ENCODE data around the gene FCHSD2.

FCHSD2 gene

GRCh38 chr11:72970557-72971118, 171.5 kb downstream of the FCHSD2 start:
- DNase-seq (ENCODE audit: low read depth in 2 of 2), result no peak

- no peak for DNase-seq (ENCODE audit: low read depth in 2 of 2)
Observed at GRCh38 chr11:72969894-72970335, 172.2 kb downstream of the FCHSD2 start.

- no peak for DNase-seq (ENCODE audit: low read depth in 2 of 2)
Observed at GRCh38 chr11:72968390-72968789, 173.7 kb downstream of the FCHSD2 start.

- no peak for DNase-seq (ENCODE audit: low read depth in 2 of 2)
Observed at GRCh38 chr11:72965672-72966071, 176.4 kb downstream of the FCHSD2 start.

GRCh38 chr11:72962717-72963116, 179.4 kb downstream of the FCHSD2 start:
- DNase-seq (ENCODE audit: low read depth in 2 of 2), result no peak

- no peak for DNase-seq (ENCODE audit: low read depth in 2 of 2)
Observed at GRCh38 chr11:72962084-72962483, 180.0 kb downstream of the FCHSD2 start.

GRCh38 chr11:72959998-72960731, 182.0 kb downstream of the FCHSD2 start:
- no peak for DNase-seq (ENCODE audit: low read depth in 2 of 2)

- no peak for DNase-seq (ENCODE audit: low read depth in 2 of 2)
Observed at GRCh38 chr11:72958791-72959190, 183.3 kb downstream of the FCHSD2 start.

GRCh38 chr11:72955466-72955865, 186.7 kb downstream of the FCHSD2 start:
- DNase-seq (ENCODE audit: low read depth in 2 of 2), result no peak

- no peak for DNase-seq (ENCODE audit: low read depth in 2 of 2)
Observed at GRCh38 chr11:72954860-72955259, 187.3 kb downstream of the FCHSD2 start.

GRCh38 chr11:72953637-72954036, 188.5 kb downstream of the FCHSD2 start:
- no peak for DNase-seq (ENCODE audit: low read depth in 2 of 2)

- DNase-seq (ENCODE audit: low read depth in 2 of 2), result no peak
Observed at GRCh38 chr11:72951888-72952287, 190.2 kb downstream of the FCHSD2 start.

- no peak for DNase-seq (ENCODE audit: low read depth in 2 of 2)
Observed at GRCh38 chr11:72951193-72951592, 190.9 kb downstream of the FCHSD2 start.

- no peak for DNase-seq (ENCODE audit: low read depth in 2 of 2)
Observed at GRCh38 chr11:72950685-72951084, 191.4 kb downstream of the FCHSD2 start.

- DNase-seq (ENCODE audit: low read depth in 2 of 2), result no peak
Observed at GRCh38 chr11:72947229-72947628, 194.9 kb downstream of the FCHSD2 start.

- DNase-seq (ENCODE audit: low read depth in 2 of 2), result no peak
Observed at GRCh38 chr11:72943664-72944063, 198.5 kb downstream of the FCHSD2 start.

- no peak for DNase-seq (ENCODE audit: low read depth in 2 of 2)
Observed at GRCh38 chr11:72940417-72940816, 201.7 kb downstream of the FCHSD2 start.

GRCh38 chr11:72939031-72939430, 203.1 kb downstream of the FCHSD2 start:
- DNase-seq (ENCODE audit: low read depth in 2 of 2), result no peak

GRCh38 chr11:72937439-72937838, 204.7 kb downstream of the FCHSD2 start:
- no peak for DNase-seq (ENCODE audit: low read depth in 2 of 2)

GRCh38 chr11:72935700-72936099, 206.4 kb downstream of the FCHSD2 start:
- no peak for DNase-seq (ENCODE audit: low read depth in 2 of 2)

- DNase-seq (ENCODE audit: low read depth in 2 of 2), result no peak
Observed at GRCh38 chr11:72932132-72932570, 210.0 kb downstream of the FCHSD2 start.

- DNase-seq (ENCODE audit: low read depth in 2 of 2), result no peak
Observed at GRCh38 chr11:72930008-72930407, 212.1 kb downstream of the FCHSD2 start.

GRCh38 chr11:72929256-72929655, 212.9 kb downstream of the FCHSD2 start:
- DNase-seq (ENCODE audit: low read depth in 2 of 2), result no peak

GRCh38 chr11:72927380-72927779, 214.7 kb downstream of the FCHSD2 start:
- DNase-seq (ENCODE audit: low read depth in 2 of 2), result no peak
